HG03159 (cell line): ENCODE measurements around the gene LIF.
"Not testable (repeated sequence)": the region's sequence is repeated elsewhere in the genome, so short reads cannot be mapped to it uniquely, and the experiment has no call there.

Source experiments
- ATAC-seq: cut with Tn5 transposase; IDR thresholded peaks from one replicate; pipeline ENCODE4 v1.9.1; 2021; ENCODE audit warnings: mild to moderate bottlenecking, moderate library complexity; ENCODE audit not compliant: unreplicated experiment

The LIF gene

DNA sequence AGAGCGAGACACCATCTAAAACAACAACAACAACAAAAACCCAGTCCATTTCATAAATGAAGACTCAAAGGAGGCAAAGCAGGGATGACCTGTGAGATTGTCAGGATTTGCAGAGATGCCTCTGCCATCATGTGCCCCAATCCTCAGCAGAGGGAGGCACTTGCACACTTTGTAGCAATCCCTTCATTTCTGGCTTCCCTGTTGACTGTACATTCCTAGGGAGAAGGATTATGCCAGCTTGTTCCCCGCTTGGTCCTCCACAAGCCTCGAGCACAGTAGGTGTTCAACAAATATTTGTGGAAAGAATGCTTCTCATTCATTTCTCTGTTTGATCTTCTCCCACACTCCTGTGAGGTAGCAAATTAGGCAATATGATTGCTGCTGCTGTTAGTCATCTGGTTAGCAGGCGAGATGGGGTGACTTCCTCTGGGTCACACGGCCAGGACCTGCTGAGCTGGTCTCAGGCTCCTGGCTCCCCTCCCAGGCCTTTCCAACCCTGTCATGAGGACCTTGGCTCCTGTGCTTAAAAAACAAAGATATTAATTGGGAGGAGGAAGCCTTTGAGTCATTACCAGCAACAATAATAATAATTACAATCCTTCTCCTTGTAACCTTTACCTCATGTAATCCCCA is 34.1 kb downstream of the LIF start:
- ATAC-seq, result no peak

DNA sequence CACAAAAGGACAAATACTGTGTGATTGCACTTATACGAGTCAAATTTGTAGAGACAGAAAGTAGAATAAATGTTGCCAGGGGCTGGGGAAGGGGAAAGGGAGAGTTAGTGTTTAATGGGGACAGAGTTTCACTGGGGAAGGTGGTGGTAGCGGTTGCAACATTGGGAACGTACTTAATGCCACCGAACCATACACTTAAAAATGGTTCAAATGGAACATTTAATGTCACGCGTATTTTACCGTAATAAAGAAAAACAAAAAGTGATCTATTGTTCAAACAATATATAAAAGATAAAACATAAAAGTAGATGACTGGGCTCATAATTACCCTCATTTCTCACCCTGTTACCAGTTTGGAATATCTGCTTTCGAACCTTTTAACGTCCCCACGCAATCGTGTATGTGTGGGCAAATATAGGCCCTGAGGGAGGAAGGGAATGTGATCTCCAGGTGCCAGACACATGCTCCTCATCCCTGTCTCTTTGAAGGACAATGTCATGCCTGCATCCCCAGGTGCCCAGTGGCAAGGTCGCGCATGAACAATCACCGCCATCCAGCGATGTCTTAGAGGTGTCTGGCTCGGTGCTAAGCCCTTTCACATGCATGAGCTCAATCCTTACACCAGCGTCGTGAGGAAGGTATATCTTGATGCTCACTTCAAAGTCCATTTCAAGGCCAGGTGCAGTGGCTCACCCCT is 35.3 kb downstream of the LIF start:
- ATAC-seq, result no peak

DNA sequence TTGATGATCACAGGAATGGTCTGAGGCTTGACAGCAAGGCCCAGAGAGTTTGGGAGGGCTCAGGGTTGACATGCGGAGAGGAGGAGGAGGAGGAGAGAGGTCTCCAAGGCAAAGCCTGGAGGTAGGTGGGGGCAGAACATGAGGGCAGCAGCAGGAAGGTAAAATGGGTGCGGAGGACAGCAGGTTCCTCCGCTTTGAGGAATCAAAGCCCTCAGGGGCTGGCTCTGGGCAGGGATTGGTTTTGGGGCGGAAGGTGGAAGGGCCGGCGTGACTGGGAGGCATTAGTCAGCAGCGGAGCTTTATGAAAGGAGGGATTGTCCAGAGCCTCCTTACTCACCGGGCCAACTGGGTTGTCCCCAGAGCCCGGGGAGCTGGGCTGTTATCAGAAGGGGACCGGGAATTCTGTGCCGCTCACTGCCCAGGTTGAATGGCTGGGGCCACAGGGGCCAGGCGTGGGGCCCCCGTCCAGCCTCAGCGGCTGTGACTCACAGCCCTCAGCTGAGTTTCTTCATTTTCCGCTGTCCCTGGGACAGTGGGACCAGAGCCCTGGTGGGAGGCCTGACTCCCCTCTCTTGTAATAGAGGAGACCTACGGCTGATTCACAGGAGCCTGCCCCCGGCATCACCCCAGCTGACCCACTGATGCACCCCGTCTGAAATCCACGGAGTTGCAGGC is 36.2 kb downstream of the LIF start:
- no peak for ATAC-seq

DNA sequence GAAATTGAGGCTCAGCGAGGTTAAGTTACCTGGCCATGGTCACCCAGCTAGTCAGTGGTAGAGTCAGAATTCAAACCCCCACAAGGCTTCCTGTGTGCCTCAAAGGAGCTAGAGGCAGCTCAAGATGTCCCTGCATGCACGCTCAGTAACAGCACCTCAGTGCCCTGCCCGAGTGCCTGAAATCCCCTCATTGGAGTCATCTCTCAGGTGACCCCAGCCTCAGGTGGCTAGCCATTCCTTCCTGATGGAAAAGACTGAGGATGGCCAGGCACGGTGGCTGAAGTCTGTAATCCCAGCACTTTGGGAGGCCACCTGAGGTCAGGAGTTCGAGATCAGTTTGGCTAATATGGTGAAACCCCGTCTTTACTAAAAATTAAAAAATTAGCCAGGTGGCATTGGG is 36.9 kb downstream of the LIF start:
- ATAC-seq, result no peak

DNA sequence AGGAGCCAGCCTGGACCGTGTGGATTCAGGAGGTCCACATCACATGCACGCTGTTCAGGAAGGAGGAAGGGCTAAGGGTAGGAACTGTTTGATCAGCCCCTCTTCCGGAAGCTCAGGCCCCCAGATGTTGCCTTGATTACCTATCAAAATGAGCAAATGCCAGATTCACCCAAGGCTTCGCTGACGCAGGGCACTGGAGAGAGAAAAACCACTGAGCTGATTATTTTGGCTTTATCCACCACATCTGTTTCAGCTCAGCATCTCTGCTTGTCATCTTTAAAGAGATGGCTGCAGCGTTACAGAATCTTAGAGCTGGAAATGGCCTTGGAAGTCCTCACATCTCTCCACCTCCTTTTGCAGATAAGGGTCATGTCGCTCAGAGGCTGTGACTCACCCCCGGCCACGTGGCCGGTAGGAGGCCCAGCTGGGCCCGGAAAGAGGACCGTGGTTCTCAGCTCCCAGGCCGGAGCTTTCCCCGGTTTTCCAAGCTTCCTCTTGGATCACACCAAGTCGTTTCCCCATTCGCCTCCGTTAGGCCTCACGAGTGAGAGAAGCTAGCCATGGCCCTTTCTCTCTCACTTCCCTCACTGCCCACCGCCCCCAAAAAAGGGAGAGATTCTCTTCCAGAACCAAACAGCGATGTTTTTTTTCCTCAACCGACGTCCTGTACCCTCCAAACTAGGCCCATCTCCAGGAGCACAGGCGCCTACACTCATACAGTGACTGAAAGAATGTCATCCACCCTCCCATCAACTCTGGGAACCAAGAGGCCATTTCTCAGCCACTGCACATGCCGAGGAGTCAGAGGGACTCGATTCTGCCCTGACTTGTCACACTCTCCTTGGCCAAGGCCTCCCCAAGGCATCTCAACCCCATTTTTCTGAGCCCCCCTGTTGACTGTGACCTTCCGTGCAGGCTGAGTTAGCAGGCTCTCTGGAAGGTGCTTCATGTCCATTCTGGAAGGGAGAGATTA is 37.6 kb downstream of the LIF start:
- no peak for ATAC-seq

DNA sequence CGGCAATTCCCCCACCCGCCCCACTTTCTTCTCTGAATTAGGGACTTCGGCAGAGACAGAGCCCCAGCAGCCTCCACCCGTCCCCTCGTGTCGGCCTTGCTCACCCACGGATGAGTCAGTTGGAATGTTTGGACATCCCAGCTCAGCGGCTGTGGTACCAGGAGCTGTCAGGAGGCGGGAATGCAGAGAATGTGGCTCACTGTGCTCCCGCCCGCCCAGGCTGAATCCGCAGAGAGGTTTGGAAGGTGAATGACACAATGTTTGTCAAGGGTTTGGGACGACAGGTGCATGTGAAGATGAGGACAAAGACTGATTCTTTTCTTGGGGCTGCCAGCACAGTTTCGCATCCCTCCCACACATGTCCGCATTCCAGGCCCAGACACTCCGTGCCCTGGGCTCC is 39.6 kb downstream of the LIF start:
- no peak for ATAC-seq

DNA sequence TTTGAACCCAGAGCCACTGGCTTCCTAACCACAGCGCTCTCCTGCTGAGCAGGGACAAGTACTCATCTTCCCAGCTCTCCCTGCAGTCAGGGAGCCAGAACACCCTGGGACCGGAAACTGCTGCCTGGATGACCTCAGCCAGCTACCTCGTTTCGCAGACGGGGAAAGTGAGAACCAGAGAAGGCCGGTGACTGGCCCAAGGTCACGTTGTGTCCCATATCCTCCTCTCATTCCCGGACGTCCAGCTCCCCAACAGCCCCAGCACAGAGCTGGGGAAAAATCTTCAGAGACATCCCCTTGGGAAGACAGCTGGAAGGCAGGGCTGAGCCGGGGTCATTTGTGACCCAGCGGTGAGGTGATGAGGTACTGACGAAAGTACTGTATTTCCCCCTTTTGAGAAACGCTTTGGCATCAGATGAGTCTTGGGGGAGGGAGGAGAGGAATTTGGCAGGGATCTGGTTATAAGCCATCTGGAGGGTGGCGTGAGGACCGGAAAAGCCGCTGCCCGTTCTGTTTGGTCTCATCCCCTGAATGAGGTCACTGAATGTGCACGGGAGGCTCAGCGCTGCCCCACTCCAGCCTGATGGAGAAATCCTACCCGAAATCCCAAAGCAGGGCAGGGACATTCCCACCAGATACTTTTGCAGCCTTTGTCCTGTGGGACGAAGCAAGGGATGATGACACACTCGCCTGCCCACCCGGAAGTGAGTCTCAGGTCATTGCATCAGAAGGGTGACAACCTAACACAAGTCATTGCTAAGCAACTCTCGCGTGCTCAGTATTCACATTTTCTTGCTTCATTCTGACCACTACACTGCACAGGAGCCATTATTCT is 41.1 kb downstream of the LIF start:
- no peak for ATAC-seq

DNA sequence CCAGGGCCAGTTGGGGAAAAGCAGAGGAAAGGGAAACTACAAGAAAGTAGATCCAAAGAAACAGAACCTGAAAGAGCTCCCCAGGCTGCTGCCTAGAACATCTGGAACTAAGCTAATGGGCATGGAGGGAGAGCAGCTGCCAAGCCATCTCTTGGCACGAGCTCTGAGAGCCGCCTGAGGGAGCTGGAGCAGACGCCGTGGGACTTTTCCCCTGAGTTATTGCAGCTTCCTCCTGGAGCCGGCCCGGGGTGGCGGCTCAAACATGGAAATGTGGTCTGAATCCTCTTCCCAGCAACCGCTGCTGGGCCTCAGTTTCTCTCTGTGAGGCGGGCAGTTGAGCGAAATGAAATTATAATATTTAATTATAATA is 41.8 kb downstream of the LIF start:
- ATAC-seq, result no peak

DNA sequence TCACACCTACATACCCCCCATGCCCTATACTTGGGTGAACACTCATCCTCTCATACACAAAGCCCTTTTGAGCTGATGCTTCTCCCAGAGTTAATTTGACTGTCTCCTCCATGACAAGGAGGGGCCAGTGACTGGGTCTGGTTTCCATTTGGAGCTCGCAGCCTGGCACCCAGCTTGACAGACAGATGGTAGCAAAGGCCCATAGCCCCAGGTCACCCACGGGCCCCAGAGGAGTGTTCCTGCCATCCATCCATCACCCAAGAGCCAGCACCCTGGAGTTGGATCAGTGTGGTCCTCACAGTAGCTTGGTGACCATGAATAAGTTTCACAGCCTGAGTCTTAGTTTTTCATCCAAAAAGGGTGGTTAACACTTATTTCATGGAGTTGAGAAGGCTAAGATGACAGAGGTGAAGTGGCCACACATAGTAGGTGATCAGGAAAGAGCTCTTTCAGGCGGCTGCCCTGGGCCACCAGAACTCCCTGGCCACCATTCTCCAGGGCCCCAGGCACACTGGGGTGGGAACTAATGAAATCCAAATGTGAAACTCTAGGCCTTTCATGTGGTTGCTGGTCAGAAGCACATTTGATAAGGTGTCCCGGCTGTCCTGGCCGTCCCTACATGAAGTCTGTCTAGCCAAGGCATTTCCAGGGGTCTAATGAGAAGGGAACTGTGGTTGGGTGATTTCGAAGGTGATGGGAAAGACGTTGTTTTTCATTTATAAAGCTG is 42.4 kb downstream of the LIF start:
- ATAC-seq, result no peak

DNA sequence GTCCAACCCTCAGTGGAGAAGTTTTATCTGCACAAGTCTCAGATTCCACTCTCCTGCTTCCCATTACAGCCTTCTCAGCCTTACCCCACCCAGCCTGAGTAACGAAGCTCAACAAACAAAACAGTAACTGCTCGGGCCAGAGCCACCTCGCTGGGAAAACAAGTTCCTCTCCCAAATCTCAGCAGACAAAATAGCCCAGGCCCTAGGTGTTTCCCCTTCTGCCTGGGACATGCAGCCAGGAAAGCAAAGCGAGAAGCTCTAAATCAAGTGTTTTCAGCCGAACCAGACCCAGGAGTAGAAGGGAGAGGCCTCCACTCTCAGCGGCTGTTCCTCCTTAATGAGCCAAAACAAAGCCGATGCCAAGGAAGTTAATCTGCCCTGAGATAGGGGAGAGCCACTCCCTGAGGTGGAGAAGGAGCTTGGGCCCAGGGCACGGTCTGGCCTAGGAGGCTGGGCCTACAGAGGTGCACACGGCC is 44.0 kb downstream of the LIF start:
- ATAC-seq, result no peak

DNA sequence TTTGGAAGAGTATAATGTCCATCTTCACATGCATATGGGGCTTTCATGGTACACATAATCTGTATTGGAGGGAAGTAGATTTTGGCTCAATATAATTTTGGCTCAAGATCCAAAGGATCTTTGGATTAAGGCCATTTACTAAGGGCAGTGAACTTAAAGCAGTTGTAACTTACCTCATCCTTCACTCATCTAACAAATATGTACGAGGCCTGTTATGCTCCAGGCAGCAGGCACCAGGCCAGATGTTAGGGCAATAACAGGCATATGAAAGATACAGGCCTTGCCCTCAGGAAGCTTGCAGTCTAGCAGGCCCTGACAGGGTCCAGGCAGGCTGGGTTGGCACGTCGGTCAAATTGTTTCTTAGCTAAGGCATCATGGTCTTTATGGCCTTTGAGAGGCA is 44.6 kb downstream of the LIF start:
- ATAC-seq, result no peak

DNA sequence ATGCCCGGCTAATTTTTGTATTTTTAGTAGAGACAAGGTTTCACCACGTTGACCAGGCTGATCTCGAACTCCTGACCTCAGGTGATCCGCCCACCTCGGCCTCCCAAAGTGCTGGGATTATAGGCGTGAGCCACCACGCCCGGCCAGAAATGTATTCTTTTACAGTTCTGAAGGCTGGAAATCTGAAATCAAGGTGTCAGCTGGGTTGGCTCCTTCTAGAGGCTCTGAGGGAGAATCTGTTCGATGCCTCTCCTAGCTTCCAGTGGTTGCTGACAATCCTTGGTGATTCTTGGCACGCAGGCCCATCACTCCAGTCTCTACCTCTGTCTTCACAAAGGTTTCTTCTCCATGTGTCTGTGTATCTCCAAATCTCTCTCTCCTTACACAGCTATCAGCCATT is 45.7 kb downstream of the LIF start:
- ATAC-seq, result not testable (repeated sequence)

DNA sequence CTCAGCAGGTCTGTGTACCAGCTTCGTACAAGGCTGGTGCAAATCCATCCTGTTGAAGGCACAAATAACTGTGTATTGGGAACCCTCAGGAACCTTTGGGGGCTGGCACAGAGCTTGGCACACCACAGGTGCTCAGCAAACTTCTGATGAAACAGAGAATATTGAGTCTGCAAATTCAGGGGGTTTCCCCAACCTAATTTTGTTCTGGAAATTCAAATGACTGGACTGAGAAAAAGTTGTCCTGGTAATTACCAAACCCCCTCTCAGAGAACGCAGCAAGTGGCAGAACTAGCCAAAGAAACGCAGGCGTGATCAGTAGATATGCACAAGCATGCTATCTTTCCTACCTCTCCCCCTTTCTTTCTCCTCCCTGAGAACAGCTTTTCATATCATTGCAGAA is 47.6 kb downstream of the LIF start:
- no peak for ATAC-seq

DNA sequence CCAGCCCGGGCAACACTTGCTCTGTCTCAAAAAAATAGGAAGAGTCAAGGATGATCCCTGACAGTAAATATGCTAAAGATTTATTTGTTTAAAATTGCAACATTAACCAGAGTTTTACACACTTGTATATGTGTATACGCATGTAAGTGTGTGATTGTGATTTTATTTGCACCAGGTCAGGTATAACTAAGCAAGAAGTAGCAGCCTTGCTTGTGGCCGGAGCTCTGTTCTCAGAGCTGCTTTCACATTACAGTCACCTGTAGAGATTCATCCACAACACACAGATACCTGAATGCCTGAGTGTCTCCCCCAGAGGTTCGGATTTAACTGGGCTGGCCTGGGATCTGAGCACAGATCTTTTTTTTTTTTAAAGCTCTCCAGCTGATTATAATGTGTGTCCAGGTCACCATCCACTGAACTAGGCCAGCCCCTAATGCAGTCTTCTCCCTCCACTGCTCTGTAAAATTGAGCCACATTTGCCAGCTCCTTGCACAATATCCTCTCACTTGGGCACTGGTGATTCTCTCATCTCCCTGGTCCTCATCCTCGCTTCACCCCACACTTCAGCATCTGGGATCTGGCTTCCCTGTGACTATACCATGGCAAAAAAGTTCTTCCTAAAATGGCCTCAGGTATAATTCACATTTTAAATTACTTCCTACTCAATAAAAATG is 48.3 kb downstream of the LIF start:
- no peak for ATAC-seq

DNA sequence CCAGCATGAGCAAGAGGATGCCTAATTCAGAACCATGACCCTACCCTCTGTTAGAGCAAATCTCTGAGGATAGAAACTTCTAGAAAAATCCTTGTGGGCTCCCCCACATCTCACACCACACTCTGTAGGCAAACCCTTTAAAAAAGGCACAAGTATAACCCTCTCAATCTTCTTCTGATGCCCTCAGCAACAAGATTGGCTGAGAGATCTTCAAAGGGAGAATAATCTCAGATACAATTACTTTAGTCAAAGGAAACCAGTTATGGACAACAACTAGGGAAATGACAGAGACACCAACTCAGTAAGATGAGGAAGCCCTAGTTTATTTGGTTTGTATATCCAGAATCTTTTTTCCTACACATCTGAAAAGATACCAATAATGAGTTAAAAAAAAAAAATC is 49.2 kb downstream of the LIF start:
- ATAC-seq, result no peak

DNA sequence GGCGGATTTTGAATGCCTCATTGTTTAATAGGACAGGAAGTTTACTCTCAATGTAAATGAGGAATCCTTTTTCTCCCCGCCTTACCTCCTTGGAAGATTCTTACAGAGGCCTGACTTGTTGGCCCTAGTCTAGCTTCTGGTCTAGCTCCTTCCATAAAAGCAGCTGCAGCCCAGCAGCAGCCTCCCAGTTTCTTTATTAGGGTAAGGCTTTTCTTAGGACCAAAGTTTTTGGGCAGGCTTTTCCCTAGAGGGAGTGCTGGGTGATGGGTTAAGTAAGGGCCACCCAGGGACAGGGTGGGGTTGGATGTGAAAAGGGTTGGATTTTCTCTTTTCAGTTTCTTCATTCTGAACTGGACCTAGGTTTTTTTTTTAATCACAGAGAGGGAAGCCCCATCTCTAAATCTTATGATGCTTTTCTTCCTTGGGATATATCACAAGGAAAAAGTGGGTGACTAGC is 49.7 kb downstream of the LIF start:
- ATAC-seq, result no peak

DNA sequence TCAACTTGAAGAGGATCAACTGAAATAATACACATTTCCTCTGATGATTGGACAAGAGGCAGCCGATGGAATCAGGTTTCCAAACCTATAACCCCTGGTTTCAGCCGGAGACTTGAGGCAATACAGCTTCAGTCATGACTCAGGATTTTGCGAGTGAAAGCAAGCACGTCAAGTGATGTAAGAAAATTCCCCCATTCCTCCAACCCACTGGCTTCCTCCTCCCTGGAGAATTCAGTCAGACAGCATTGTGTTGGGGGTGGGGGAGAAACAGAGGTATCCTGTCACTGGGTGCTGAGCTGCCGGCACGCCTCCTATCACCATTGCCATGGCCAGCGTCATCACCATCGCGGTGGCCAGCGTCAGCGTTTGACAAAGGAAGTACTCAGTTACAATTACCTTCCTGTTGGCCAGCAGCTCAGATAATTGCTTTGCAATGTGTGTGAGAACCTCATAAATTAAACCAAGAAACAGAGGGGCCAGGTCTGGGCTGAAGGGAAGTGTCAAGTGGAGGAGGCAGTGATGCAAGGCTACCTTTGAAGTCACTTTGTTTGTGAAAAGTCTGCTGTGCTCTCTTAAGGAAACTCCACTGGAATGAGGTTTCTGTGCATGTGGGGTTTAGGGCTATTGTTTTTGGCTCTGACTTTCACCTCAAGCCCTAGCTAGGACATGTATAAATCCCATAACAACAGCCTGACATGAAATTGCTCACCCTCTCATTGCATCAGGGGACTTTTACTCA is 50.2 kb downstream of the LIF start:
- no peak for ATAC-seq
